Mammary epithelial cell (primary cell): ENCODE data around the gene MGST2.

Source experiments
- EZH2 ChIP-seq: IDR thresholded peaks from 2 replicates; pipeline ENCODE4 v1.6.1; 2012; ENCODE audit warnings: low read length, inconsistent platforms, borderline replicate concordance
- TF ChIP-seq, protein P1 (sequence below), 2 donors: IDR thresholded peaks in 1 of 2; conservative IDR thresholded peaks in 1 of 2; 2 replicates each; pipeline ENCODE4 v1.5.1; 2011 to 2012; ENCODE audit warnings: inconsistent platforms in 2 of 2, low read length in 2 of 2, mild to moderate bottlenecking in 2 of 2, control low read depth in 1 of 2, low read depth in 1 of 2; ENCODE audit not compliant: insufficient read depth in 1 of 2; ENCODE audit errors: extremely low read depth in 1 of 2

GRCh38 chr4:139689093-139689722, 23.6 kb downstream of the MGST2 start:
- TF ChIP-seq, protein P1, sequence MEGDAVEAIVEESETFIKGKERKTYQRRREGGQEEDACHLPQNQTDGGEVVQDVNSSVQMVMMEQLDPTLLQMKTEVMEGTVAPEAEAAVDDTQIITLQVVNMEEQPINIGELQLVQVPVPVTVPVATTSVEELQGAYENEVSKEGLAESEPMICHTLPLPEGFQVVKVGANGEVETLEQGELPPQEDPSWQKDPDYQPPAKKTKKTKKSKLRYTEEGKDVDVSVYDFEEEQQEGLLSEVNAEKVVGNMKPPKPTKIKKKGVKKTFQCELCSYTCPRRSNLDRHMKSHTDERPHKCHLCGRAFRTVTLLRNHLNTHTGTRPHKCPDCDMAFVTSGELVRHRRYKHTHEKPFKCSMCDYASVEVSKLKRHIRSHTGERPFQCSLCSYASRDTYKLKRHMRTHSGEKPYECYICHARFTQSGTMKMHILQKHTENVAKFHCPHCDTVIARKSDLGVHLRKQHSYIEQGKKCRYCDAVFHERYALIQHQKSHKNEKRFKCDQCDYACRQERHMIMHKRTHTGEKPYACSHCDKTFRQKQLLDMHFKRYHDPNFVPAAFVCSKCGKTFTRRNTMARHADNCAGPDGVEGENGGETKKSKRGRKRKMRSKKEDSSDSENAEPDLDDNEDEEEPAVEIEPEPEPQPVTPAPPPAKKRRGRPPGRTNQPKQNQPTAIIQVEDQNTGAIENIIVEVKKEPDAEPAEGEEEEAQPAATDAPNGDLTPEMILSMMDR (conservative IDR thresholded peaks at IDR 0.05 in 1 of 2, IDR thresholded peaks at IDR 0.05 in 1 of 2; ENCODE audit: extremely low read depth in 1 of 2, insufficient read depth in 1 of 2, low read depth in 1 of 2, low read length in 2 of 2) = no peak
- TF ChIP-seq EZH2 = no peak
